Activated T-cell treated with anti-CD3 and anti-CD28 coated beads, Interleukin-2, amount 50 U/mL, for 48 hours (primary cell): Measurements from ENCODE around the gene DCD.

Experiments
- DNase-seq, 2 experiments: peaks; one replicate each; pipeline ENCODE4 v3.0.0-alpha.2; 2020

The DCD gene

DNA sequence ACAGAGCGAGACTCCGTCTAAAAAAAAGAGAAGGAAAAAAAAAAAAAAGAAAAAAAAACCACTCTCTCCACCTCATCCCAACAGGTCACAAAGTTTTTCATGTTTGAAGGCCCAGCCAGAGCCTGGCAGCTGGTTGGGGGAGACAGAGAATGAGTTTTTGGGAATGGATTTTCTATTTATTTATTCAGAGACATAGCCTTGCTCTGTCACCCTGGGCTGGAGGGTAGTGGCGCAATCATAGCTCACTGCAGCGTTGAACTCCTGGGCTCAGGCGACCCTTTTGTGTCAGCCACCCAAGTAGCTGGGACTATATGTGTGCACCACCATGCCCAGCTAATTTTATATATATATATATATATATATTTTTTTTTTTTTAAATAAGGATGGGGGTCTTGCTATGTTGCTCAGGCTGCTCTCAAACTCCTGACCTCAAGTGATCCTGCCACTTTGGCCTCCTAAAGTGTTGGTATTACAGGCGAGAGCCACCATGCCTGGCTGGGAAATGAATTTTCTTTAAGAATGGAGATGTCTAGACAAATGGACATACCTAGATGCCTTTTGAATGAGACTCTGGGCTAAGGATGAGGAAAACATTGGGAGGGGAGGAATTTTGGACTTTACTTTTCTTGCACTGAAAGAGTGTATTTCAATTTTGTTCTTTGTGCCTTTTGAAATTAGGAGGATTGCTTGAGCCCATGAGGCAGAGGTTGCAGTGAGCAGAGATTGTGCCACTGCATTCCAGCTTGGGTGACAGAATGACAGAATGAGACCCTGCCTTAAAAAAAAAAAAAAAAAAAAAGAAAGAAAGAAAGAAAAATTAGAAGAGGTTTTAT is 42.8 kb downstream of the DCD start:
- no peak for DNase-seq

DNA sequence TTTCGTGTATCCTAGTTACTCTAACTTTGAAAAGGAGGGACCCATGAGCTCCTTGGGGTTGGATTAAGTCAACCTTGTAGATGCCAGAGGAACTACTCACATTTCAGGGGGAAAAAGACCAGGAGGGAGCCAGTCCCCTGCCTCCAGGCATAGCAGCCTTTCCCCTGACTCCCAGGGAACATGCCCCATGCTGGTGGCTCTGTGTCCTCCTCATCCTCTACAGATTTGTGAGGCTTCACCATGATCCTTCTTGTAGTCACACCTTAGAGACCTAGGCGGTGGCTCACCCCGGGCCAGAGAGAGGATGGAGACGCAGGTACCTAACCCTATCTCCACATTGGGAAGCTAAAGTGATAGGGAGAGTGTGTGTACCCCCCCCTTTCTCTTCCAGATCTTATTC is 43.7 kb downstream of the DCD start:
- no peak for DNase-seq

DNA sequence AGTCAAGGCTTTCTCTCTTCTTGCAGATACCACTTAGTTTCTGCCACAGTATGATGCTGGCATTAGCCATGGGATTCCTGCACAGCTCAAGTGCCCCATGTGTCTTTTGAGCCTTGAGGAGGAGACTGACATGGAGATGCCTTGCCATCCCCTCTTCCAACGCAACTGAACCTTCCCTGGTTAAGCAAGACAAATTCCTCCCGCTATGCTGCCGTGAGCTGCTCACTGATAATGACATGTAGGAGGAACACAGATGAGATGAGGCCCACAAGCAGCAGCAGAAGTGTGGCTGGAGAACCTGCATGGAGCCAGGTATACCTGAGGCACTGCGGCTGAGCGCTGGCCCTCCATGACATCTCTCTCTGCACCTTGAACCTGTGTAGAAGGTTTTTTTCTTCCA is 44.3 kb downstream of the DCD start:
- no peak for DNase-seq

DNA sequence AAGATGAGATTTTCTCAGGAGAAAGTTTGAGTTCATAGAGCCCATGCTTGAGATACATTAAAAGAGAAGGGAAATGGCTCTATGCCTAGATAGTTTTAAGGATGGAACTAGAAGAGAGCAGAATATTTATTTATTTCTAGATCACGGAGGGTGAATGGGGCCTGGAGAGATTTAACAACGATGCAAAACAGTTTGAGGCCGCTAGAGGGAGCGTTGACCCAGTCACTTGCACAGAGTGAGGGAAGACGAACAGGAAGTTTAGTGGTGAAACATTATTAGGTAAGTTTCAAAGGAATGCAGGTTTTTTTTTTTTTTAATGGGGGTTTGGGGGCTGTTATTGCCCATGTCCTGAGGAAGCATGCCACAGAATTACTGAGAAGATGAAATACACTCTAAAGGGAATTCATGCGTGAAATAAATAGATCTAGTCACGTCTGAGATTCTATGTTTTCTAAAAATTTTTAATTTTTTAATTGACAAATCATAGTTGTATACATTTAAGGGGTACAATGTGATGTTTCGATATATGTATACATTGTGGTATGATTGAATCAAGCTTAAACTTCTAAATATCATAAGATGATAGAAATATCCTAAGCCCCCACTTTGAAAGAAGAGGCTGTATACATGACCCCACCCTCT is 44.9 kb downstream of the DCD start:
- DNase-seq, result peak; percentile 69 to 76

DNA sequence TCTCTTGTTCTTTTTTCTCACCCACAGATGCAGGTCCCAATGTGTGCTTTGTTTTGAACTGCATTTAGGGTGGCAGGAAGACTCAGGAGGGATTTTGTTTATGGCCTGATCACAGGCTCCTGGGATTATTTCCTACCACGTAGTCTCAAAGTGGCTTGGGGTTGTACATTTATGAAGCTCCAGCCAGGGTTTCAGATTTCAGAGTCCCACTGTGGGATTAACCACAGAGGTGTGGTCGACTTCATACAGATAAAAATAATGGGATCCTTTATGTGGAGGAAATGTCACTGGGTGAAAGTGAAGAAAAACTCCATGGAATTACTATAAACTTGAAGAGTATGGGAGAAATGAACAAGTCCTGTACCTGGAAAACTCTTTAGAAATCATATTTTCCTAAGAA is 45.5 kb downstream of the DCD start:
- no peak for DNase-seq

DNA sequence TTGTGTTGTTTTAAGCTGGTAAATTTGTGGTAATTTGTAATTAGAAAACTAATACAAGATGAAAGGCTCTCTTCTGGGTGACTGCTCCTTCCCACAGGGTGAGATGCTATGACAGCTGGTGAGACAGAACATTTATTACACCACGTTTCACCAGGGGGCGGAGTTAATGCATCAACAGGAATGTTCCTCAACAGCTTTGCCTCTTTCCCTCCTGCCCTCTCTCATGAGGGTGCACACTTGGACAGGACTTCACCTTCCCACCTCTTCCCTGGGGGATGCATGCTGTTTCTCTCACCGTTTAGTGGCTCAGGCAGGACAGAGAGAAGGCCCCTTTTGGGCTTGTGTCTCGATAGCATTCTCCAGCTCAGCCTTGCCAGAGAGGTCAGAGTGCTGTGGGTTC is 46.3 kb downstream of the DCD start:
- no peak for DNase-seq

DNA sequence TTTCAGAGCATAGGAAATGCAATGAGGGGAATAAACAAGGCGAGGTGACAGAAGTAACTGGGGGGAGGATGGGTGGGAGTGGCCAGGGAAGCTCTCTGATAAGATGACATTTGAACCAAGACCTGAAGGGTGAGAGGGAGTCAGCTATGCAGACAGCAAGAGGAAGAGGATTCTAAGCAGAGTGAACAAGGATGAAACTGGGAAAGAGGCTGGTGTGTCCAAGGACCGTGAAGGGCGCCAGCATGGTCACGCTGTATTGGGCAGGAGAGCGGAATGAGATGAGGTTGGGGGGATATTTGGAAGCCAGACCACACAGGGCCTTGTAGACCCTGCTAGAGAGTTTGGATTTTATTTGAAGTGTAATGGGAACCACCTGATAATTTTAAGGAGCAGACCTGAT is 49.2 kb downstream of the DCD start:
- DNase-seq, result no peak

DNA sequence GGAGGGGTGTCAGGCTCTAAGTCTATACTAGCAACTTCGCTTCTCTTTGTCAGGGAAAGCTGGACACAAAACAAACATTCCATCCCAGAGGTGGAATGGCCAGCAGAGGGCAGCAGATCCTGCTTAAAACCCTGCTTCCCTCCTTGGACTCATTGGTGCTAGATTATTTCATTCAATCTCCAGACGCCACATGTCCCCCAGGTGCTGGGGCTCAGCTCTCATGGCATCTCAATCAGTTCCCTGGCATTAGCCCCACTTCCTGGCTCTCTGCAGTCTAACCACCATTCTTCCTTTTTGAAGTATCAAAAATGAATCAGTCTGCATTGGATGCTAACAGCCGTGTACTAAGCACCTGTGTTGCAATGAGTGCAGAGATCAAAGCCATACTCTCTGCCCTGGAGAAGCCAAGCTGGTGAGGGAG is 51.6 kb downstream of the DCD start:
- DNase-seq, result peak; percentile 74 to 78

DNA sequence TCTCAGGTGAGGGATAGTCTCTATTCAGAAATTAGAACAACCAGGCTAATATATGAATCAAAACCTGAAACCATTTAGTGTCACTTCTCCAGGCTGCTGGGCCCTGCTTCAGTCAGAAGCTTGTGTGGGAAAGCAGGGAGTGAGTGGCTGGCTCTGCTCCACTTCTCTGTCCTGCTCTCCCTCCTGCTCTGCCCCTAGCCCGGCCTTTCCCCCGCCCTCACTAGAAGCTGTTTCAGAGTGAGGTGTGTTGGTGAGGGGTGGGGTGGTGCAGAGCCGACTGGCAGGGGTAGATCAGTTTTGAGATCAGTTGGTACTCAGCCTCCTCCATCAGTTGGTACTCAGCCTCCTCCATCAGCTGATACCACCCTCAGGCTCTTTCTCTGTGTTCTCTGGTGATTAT is 52.7 kb downstream of the DCD start:
- no peak for DNase-seq
